ENCODE measurements around the gene TNFAIP3. TPM values are rescaled to one million over a fixed set of nuclear protein-coding genes. Genes with fewer than 3 reads are reported as not detected.
"Not testable (repeated sequence)": the region's sequence is repeated elsewhere in the genome, so short reads cannot be mapped to it uniquely, and the experiment has no call there.

Gene TNFAIP3
- total and polyA plus RNA-seq, 2 of the 8 experiments (the other 6 are each of a cell fraction or from before 2014, with no cell fraction given), result 1.6 to 2.0 TPM

- 67% methylated on average over 8 of the region's 8 CpGs; no CpG with 5 or more reads in 1 of the 2 experiments for WGBS, 2 experiments (ENCODE audit: extremely low coverage in 1 of 2, insufficient coverage in 1 of 2, insufficient read length in 1 of 2, insufficient replicate concordance in 2 of 2, low coverage in 1 of 2, low lambda C conversion rate in 2 of 2, missing lambda C conversion rate in 1 of 2)
- H3K4me1 ChIP-seq (replicated peaks in 1 of 4; ENCODE audit: control insufficient read depth in 3 of 4, insufficient read depth in 4 of 4, low read length in 3 of 4); H3K56ac ChIP-seq (replicated peaks; ENCODE audit: insufficient read length, low read depth, low read length); H4K8ac ChIP-seq (ENCODE audit: extremely low read depth, insufficient read depth, low read length); DNase-seq (ENCODE audit: low read depth in 1 of 2, low spot score in 2 of 2); H2BK20ac ChIP-seq (ENCODE audit: low read length); H3K4me3 ChIP-seq (ENCODE audit: extremely low read depth in 1 of 4, insufficient read depth in 2 of 4, low read depth in 3 of 4, low read length in 4 of 4); H3K14ac ChIP-seq (ENCODE audit: insufficient read length); H3K23me2 ChIP-seq (ENCODE audit: low read depth, low read length); H3K27me3 ChIP-seq (replicated peaks in 1 of 4; ENCODE audit: control insufficient read depth in 3 of 4, extremely low read depth in 1 of 4, insufficient read depth in 3 of 4, low read length in 3 of 4); H3K23ac ChIP-seq (ENCODE audit: insufficient read length); H3K4me2 ChIP-seq (ENCODE audit: insufficient read depth in 1 of 2, low read depth in 2 of 2, low read length in 2 of 2); H3K4ac ChIP-seq (replicated peaks; ENCODE audit: insufficient read length, low read depth, low read length); H3K27ac ChIP-seq (ENCODE audit: low read depth, low read length); H4K20me1 ChIP-seq (replicated peaks in 1 of 2; ENCODE audit: control insufficient read depth in 1 of 2, insufficient read depth in 2 of 2, low read length in 2 of 2); H2BK15ac ChIP-seq (ENCODE audit: low read length); H3K9ac ChIP-seq (replicated peaks in 1 of 4; ENCODE audit: extremely low read depth in 1 of 4, low read depth in 3 of 4, low read length in 3 of 4); FAIRE-seq; H3K79me2 ChIP-seq (ENCODE audit: control insufficient read depth in 1 of 2, insufficient read depth in 2 of 2, low read length in 2 of 2); H2BK12ac ChIP-seq (ENCODE audit: low read depth, low read length); H3K18ac ChIP-seq (ENCODE audit: extremely low read depth, low read length); H2BK5ac ChIP-seq (ENCODE audit: low read depth, low read length); H4K5ac ChIP-seq (ENCODE audit: insufficient read length, low read depth, low read length); H3K9me3 ChIP-seq (ENCODE audit: insufficient read depth in 2 of 2, low read depth in 1 of 2, low read length in 1 of 2); H4K91ac ChIP-seq (replicated peaks; ENCODE audit: insufficient read length, low read length); H3K79me1 ChIP-seq (ENCODE audit: low read depth, low read length); H2AFZ ChIP-seq (ENCODE audit: low read length); H2BK120ac ChIP-seq (replicated peaks; ENCODE audit: low read depth, low read length); H2AK5ac ChIP-seq (ENCODE audit: low read depth, low read length); POLR2A ChIA-PET (ENCODE audit: partially characterized antibody); H3K36me3 ChIP-seq (ENCODE audit: control insufficient read depth in 2 of 4, insufficient read depth in 4 of 4, low read length in 3 of 4): not testable (repeated sequence)
- CTCF ChIA-PET (ENCODE audit: partially characterized antibody), result interaction anchor here (0.8 to 2.8 kb wide), 4 partner anchors 14 to 178 kb away, joined by 3 to 9 read pairs (median 4); no protein-coding TSS in a partner anchor
Observed at GRCh38 chr6:137894378-137894777, 27.3 kb downstream of the TNFAIP3 start.
